KOPT-K1 (cell line): ENCODE results near the gene LMX1B.

Source experiments
- H3K27ac ChIP-seq: fragments of 200-600 bp; sonication (generic); 2 replicates; pipeline ENCODE4 v1.5.1; 2016; ENCODE audit warnings: antibody characterized with exemption, mild to moderate bottlenecking, low read depth, low read length; ENCODE audit not compliant: poor library complexity, severe bottlenecking
- H3K36me3 ChIP-seq: fragments of 200-600 bp; sonication (generic); 2 replicates; pipeline ENCODE4 v1.5.1; 2017; ENCODE audit warnings: antibody characterized with exemption, mild to moderate bottlenecking, low read length, moderate library complexity; ENCODE audit not compliant: insufficient read depth
- H3K9me3 ChIP-seq: fragments of 200-600 bp; sonication (generic); 2 replicates; pipeline ENCODE4 v1.5.1; 2017; ENCODE audit warnings: antibody characterized with exemption, low read length, mild to moderate bottlenecking; ENCODE audit not compliant: insufficient read depth, poor library complexity, severe bottlenecking

LMX1B gene

DNA sequence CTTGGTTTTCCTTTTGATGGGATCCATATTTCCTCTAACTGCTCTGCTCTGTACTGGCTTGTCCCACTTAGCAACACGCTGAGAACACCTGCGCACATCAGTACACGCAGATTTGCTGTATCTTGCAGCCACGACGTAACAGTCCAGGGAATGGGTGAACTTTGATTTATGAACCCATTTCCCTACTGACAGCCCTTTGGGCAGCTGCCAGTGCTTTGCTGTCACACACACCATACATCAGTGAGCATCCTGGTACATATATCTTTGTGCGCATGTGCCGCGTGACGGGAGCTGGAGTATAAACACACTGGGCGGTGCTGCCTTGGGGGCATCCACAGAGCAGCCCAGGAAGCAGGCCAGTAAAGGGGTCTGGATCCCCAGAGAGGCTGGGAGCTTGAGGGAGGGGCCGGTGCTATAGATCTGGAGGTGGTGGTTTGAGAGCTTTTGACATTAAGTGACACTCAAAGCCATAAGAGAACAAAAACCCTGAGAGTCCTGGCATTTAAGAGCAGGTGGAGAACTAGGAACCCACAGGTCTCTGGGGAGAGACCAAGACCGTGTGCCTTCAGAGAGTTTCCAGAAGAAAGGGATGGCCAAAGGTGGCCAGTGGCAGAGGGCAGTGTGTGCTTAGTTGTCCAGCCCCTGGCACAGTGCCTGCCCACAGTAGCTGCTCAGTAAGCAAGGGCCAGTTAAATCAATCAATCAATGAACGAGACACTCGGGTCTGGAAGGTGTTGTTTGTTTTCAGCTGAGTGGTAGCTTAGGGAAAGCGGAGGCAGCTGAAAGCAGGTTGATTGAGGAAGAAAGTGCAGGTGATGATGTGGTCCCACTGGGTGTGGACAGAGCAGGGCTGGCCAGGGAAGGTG lies 53.7 kb downstream of the LMX1B start:
- H3K9me3 ChIP-seq, result no peaks in the 10 kb centered on the region
- H3K36me3 ChIP-seq, result no peaks in the 10 kb centered on the region
- H3K27ac ChIP-seq, result no peak overlapping the region

DNA sequence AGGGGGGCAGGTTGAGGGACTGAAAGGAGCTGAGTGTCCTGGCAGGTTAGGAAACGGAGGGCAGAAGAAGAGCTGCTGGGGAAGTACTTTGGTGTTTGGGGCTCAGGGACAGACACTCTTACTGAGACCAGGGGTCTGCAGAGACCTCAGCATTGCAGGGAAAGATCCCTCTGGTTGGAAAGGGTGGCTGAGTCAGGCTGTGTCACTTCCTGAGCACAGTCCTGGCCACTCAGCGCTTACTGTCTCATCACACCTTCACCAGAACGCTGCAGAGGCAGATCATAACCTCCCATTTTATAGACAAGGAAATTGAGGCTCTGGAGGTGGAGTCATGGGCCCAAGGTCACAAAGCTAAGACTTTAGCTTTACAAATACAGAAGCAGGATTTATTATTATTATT lies 54.3 kb downstream of the LMX1B start:
- Histone ChIP-seq H3K27ac (no peak overlapping the region), H3K36me3 (no peaks in the 10 kb centered on the region)

GRCh38 chr9:126669108-126669507 lies 55.4 kb downstream of the LMX1B start:
- H3K36me3 ChIP-seq, result no peaks in the 10 kb centered on the region
- H3K9me3 ChIP-seq, result no peaks in the 10 kb centered on the region
- H3K27ac ChIP-seq, result no peak overlapping the region

More for the DNA sequence above, 54.3 kb downstream of the LMX1B start:
- no peaks in the 10 kb centered on the region for H3K9me3 ChIP-seq

GRCh38 chr9:126670270-126670669 lies 56.5 kb downstream of the LMX1B start:
- Histone ChIP-seq H3K9me3 (no peaks in the 10 kb centered on the region), H3K36me3 (no peaks in the 10 kb centered on the region), H3K27ac (no peak overlapping the region)

GRCh38 chr9:126671381-126671831 lies 57.7 kb downstream of the LMX1B start:
- H3K36me3 ChIP-seq, result no peaks in the 10 kb centered on the region
- H3K9me3 ChIP-seq, result no peaks in the 10 kb centered on the region
- no peak overlapping the region for H3K27ac ChIP-seq

- Histone ChIP-seq H3K9me3 (no peaks in the 10 kb centered on the region), H3K27ac (no peak overlapping the region), H3K36me3 (no peaks in the 10 kb centered on the region)
These were observed 58.3 kb downstream of the LMX1B start for GRCh38 chr9:126671983-126672382.

- Histone ChIP-seq H3K27ac (no peak overlapping the region), H3K36me3 (no peaks in the 10 kb centered on the region), H3K9me3 (no peaks in the 10 kb centered on the region)
These were observed 59.0 kb downstream of the LMX1B start for GRCh38 chr9:126672634-126673284.

- Histone ChIP-seq H3K36me3 (no peaks in the 10 kb centered on the region), H3K27ac (no peak overlapping the region)
These were observed 60.1 kb downstream of the LMX1B start for GRCh38 chr9:126673689-126674364.

GRCh38 chr9:126674365-126675146 lies 60.8 kb downstream of the LMX1B start:
- no peak overlapping the region for H3K27ac ChIP-seq
- no peaks in the 10 kb centered on the region for H3K9me3 ChIP-seq
- no peaks in the 10 kb centered on the region for H3K36me3 ChIP-seq

More at GRCh38 chr9:126673689-126674364, 60.1 kb downstream of the LMX1B start:
- H3K9me3 ChIP-seq, result no peaks in the 10 kb centered on the region

DNA sequence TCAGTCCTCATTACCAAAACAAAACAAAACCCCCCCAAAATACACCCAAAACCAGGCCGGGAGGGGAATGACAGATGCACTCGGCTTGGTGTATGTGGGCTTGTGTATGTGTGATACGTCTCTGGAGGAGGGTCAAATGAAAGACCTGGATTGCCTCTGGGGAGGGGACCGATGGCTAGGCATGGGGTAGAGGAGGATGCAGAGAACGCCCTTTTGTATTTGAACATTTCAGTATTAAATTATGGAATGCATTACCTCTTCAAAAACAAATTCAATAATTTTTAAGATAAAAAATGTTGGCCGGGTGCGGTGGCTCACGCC lies 61.4 kb downstream of the LMX1B start:
- H3K27ac ChIP-seq, result no peak overlapping the region
- no peaks in the 10 kb centered on the region for H3K9me3 ChIP-seq
- H3K36me3 ChIP-seq, result no peaks in the 10 kb centered on the region

- Histone ChIP-seq H3K36me3 (no peaks in the 10 kb centered on the region), H3K9me3 (no peaks in the 10 kb centered on the region), H3K27ac (no peak overlapping the region)
These were observed 62.5 kb downstream of the LMX1B start for GRCh38 chr9:126676102-126676684.

- H3K36me3 ChIP-seq, result no peaks in the 10 kb centered on the region
- no peaks in the 10 kb centered on the region for H3K9me3 ChIP-seq
- H3K27ac ChIP-seq, result no peak overlapping the region
These were observed 63.0 kb downstream of the LMX1B start for GRCh38 chr9:126676685-126677143.

DNA sequence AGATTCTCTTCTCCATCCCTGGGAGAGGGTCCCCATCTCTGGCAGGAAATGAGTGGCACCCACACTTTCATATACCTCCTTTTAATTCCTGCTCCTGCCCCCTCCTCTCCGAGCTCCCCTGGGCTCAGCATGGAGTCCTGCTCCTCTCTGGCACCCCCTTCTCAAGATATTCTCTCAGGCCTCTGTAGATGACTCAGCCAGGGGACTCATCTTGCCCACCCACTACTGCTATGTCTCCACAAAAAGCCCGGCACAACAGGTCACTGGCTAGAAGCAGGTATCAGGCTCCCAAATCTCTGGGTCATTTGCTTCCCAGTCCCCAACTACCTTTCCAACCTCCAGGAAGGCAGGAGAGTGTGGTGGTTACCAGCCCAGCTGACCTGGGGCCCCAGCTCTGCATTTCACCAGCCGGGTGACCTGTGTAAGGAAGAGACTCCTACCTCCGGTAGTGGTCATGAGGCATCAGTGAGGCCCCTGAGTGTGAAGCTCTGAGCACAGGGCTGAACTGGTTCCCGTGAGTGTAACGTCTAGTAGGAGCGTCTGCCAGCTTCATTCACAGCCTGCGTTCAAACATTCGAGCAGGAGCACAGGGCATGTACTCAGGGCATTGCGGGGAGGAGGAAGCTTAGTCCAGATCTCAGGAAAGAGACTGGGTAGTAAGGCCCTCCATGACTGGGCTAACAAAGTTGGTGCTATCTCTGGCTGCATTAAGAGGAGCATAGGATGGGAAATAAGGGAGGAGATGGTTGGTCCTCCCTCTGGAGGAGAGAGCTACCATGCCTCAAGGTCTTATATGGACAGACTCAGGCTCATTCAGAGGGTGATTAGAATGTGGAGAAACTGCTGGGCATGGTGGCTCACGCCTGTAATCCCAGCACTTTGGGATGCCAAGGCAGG lies 63.7 kb downstream of the LMX1B start:
- no peak overlapping the region for H3K27ac ChIP-seq
- H3K9me3 ChIP-seq, result no peaks in the 10 kb centered on the region
- no peaks in the 10 kb centered on the region for H3K36me3 ChIP-seq

DNA sequence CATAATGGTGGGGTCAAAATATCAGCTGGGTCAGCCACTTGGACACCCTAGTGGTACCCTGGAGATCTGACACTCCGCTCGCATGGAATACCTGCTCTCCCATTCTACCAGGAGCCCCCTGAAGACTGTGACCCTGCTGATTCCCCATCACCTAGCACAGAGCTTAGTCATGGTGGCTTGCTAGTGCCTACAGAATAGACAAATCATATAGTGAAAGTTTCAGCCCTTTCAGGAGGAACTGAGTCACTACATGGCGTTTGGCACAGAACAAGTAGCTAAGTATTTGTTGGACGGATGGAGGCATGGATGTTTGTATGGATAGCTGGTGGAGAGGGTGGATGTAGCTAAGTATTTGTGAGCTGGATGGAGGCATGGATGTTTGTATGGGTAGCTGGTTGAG lies 65.3 kb downstream of the LMX1B start:
- Histone ChIP-seq H3K36me3 (no peaks in the 10 kb centered on the region), H3K9me3 (no peaks in the 10 kb centered on the region), H3K27ac (no peak overlapping the region)
